GM18868 (cell line): Measurements from ENCODE around the gene LLCFC1.
A peak's percentile ranks its signal among the peaks of the same experiment; 100 is the strongest.

Experiments
- ATAC-seq: cut with Tn5 transposase; IDR thresholded peaks from one replicate; pipeline ENCODE4 v1.9.1; 2021; ENCODE audit warnings: mild to moderate bottlenecking, moderate library complexity; ENCODE audit not compliant: unreplicated experiment

LLCFC1 gene

GRCh38 chr7:142910031-142910433, 29.3 kb upstream of the LLCFC1 start:
- ATAC-seq, result no peak

- ATAC-seq, result no peak
These were observed 28.8 kb upstream of the LLCFC1 start for GRCh38 chr7:142910481-142910880.

- ATAC-seq, result no peak
These were observed 26.2 kb upstream of the LLCFC1 start for GRCh38 chr7:142913051-142913450.

GRCh38 chr7:142913566-142913965, 25.7 kb upstream of the LLCFC1 start:
- no peak for ATAC-seq

GRCh38 chr7:142914121-142914520, 25.2 kb upstream of the LLCFC1 start:
- ATAC-seq, result no peak

- no peak for ATAC-seq
These were observed 24.0 kb upstream of the LLCFC1 start for GRCh38 chr7:142915315-142915714.

GRCh38 chr7:142916508-142916907, 22.8 kb upstream of the LLCFC1 start:
- no peak for ATAC-seq

- ATAC-seq, result no peak
These were observed 21.8 kb upstream of the LLCFC1 start for GRCh38 chr7:142917447-142917846.

GRCh38 chr7:142918901-142919300, 20.4 kb upstream of the LLCFC1 start:
- no peak for ATAC-seq

- ATAC-seq, result no peak
These were observed 19.6 kb upstream of the LLCFC1 start for GRCh38 chr7:142919656-142920055.

GRCh38 chr7:142923391-142923790, 15.9 kb upstream of the LLCFC1 start:
- ATAC-seq, result no peak

- peak; percentile 45 for ATAC-seq
These were observed 13.9 kb upstream of the LLCFC1 start for GRCh38 chr7:142925413-142925812.

- peak; percentile 49 for ATAC-seq
These were observed 12.1 kb upstream of the LLCFC1 start for GRCh38 chr7:142927085-142927745.

- ATAC-seq, result no peak
These were observed 11.3 kb upstream of the LLCFC1 start for GRCh38 chr7:142927949-142928348.

GRCh38 chr7:142930126-142930730, 9.1 kb upstream of the LLCFC1 start:
- no peak for ATAC-seq

- ATAC-seq, result no peak
These were observed 6.7 kb upstream of the LLCFC1 start for GRCh38 chr7:142932386-142933091.

- no peak for ATAC-seq
These were observed 6.2 kb upstream of the LLCFC1 start for GRCh38 chr7:142933092-142933475.

- no peak for ATAC-seq
These were observed 5.7 kb upstream of the LLCFC1 start, which contains the start of gene TRPV5 for GRCh38 chr7:142933624-142934023. TRPV5 (minus strand) TSS chr7:142933746; CDS start chr7:142933459, 287 bp downstream.

- no peak for ATAC-seq
These were observed 5.2 kb upstream of the LLCFC1 start for GRCh38 chr7:142934056-142934455.

- ATAC-seq, result no peak
These were observed 3.2 kb upstream of the LLCFC1 start for GRCh38 chr7:142935941-142936565.

- no peak for ATAC-seq
These were observed 673 bp upstream of the LLCFC1 start for GRCh38 chr7:142938611-142939010.
